K562 (cell line): ENCODE measurements around the gene TSPAN32. TPM values are rescaled to one million over a fixed set of nuclear protein-coding genes. Genes with fewer than 3 reads are reported as not detected.

Experiments used
- ADNP ChIP-seq: fragments of 200-800 bp; sonication (Bioruptor generic); IDR thresholded peaks from 2 replicates; pipeline ENCODE4 v1.6.1; 2016; ENCODE audit warnings: missing genetic modification characterization, missing compliant biosample characterization
- CHD4 ChIP-seq: fragments of 200-600 bp; sonication (generic); IDR thresholded peaks from 3 replicates; pipeline ENCODE4 v1.6.1; 2012; ENCODE audit warnings: low read depth, mild to moderate bottlenecking, mixed read lengths, low read length, inconsistent platforms; ENCODE audit not compliant: insufficient read depth, insufficient replicate concordance, poor library complexity, severe bottlenecking
- KLF1 ChIP-seq: fragments of 450-650 bp; IDR thresholded peaks from 2 replicates; pipeline ENCODE4 v1.6.1; 2016; ENCODE audit warnings: missing genetic modification characterization, missing compliant biosample characterization
- MAZ ChIP-seq, 2 experiments: fragments of 450-650 bp in 1 of 2; sonication (generic) in 1 of 2; formaldehyde crosslinking; IDR thresholded peaks in 1 of 2; conservative IDR thresholded peaks in 1 of 2; 2 replicates each; pipeline versions ENCODE4 v1.4.0 to v1.5.0; 2020; ENCODE audit warnings: mild to moderate bottlenecking in 1 of 2, missing genetic modification reagents in 1 of 2
- NR2C2 ChIP-seq, 2 experiments: fragments of 200-800 bp in 1 of 2; sonication (Bioruptor generic) in 1 of 2; sonication (generic) in 1 of 2; formaldehyde crosslinking in 1 of 2; IDR thresholded peaks; 2 replicates each; pipeline versions ENCODE4 v1.6.1 to v1.8.0; 2016 to 2022; ENCODE audit warnings: mild to moderate bottlenecking in 1 of 2, missing compliant biosample characterization in 1 of 2, missing genetic modification characterization in 1 of 2, missing genetic modification reagents in 1 of 2
- PCBP1 ChIP-seq: fragments of 200-400 bp; formaldehyde crosslinking; IDR thresholded peaks from 2 replicates; pipeline ENCODE4 v1.6.1; 2018; ENCODE audit warnings: mild to moderate bottlenecking, low read depth, low read length; ENCODE audit not compliant: poor library complexity, severe bottlenecking
- RBM17 ChIP-seq: fragments of 200-400 bp; formaldehyde crosslinking; IDR thresholded peaks from 2 replicates; pipeline ENCODE4 v1.6.1; 2017; ENCODE audit warnings: low read depth, mild to moderate bottlenecking, low read length, borderline replicate concordance
- RBM39 ChIP-seq: fragments of 200-400 bp; formaldehyde crosslinking; optimal IDR thresholded peaks from 2 replicates; pipeline ENCODE3; 2018; ENCODE audit warnings: low read depth, low read length
- RFX7 ChIP-seq: fragments of 250-450 bp; sonication (Bioruptor Pico); IDR thresholded peaks from 2 replicates; pipeline ENCODE4 v1.5.1; 2021; ENCODE audit warnings: mild to moderate bottlenecking
- TEAD1 ChIP-seq, 2 experiments: fragments of 450-650 bp in 1 of 2; sonication (generic) in 1 of 2; formaldehyde crosslinking; IDR thresholded peaks; 2 replicates each; pipeline versions ENCODE4 v1.4.0 to v1.8.0; 2020 to 2022; ENCODE audit warnings: mild to moderate bottlenecking in 2 of 2, missing genetic modification reagents in 1 of 2
- ZEB2 ChIP-seq: fragments of 450-650 bp; IDR thresholded peaks from 2 replicates; pipeline ENCODE4 v1.6.1; 2016
- ZNF583 ChIP-seq: fragments of 250-450 bp; sonication (Bioruptor Pico); IDR thresholded peaks from 2 replicates; pipeline ENCODE4 v1.4.0; 2020
- ZNF639 ChIP-seq, 2 experiments: fragments of 200-800 bp in 1 of 2; sonication (Bioruptor generic) in 1 of 2; sonication (generic) in 1 of 2; formaldehyde crosslinking in 1 of 2; IDR thresholded peaks in 1 of 2; conservative IDR thresholded peaks in 1 of 2; 2 replicates each; pipeline versions ENCODE4 v1.5.0 to v1.6.1; 2016 to 2020; ENCODE audit warnings: missing compliant biosample characterization in 1 of 2, missing genetic modification characterization in 1 of 2, missing genetic modification reagents in 1 of 2
- polyA plus RNA-seq, 8 experiments: library from polyadenylated mRNA; depleted of rRNA in 4 of 8; stranded (reverse) in 5 of 8; unstranded in 3 of 8; fragments of >200 nt; fragmentation: Nextera tagmentation in 2 of 8; fragmentation: Illumina TruSeq in 1 of 8; extraction: Ambion mirVana in 2 of 8; extraction: Trizol in 1 of 8; gene quantifications; 2 replicates each; pipeline versions ENCODE4 v1.2.1 to v1.2.3, GENCODE V29; 2011 to 2014; ENCODE audit warnings: inconsistent platforms in 1 of 8, missing spikeins in 1 of 8
- total RNA-seq, 7 experiments: library from RNA; depleted of rRNA in 6 of 7; stranded (reverse); fragments of >200 nt in 6 of 7; fragmentation: Illumina TruSeq in 2 of 7; extraction: Trizol in 2 of 7; gene quantifications; 2 replicates each; pipeline versions ENCODE4 v1.2.1 to v1.2.3, GENCODE V29; 2011 to 2021; ENCODE audit warnings: low replicate concordance in 1 of 7
- TF ChIP-seq, protein P1 (sequence below): fragments of 450-650 bp; IDR thresholded peaks from 2 replicates; pipeline ENCODE4 v1.6.1; 2016; ENCODE audit warnings: mild to moderate bottlenecking
- TF ChIP-seq, protein P2 (sequence below): fragments of 450-650 bp; formaldehyde crosslinking; IDR thresholded peaks from 2 replicates; pipeline ENCODE4 v1.4.0; 2022; ENCODE audit warnings: missing genetic modification characterization
- TF ChIP-seq, protein P3 (sequence below): fragments of 450-650 bp; IDR thresholded peaks from 2 replicates; pipeline ENCODE4 v1.6.1; 2018; ENCODE audit warnings: mild to moderate bottlenecking, low read depth; ENCODE audit not compliant: partially characterized antibody
- TF ChIP-seq, protein P4 (sequence below): fragments of 450-650 bp; formaldehyde crosslinking; IDR thresholded peaks from 2 replicates; pipeline ENCODE4 v1.4.0; 2020; ENCODE audit warnings: mild to moderate bottlenecking, moderate library complexity

Gene TSPAN32
- total and polyA plus RNA-seq, 9 of the 15 experiments (the other 6 are each of a cell fraction or from before 2014, with no cell fraction given) = 0.21 to 7.3 (median 2.6) TPM

DNA sequence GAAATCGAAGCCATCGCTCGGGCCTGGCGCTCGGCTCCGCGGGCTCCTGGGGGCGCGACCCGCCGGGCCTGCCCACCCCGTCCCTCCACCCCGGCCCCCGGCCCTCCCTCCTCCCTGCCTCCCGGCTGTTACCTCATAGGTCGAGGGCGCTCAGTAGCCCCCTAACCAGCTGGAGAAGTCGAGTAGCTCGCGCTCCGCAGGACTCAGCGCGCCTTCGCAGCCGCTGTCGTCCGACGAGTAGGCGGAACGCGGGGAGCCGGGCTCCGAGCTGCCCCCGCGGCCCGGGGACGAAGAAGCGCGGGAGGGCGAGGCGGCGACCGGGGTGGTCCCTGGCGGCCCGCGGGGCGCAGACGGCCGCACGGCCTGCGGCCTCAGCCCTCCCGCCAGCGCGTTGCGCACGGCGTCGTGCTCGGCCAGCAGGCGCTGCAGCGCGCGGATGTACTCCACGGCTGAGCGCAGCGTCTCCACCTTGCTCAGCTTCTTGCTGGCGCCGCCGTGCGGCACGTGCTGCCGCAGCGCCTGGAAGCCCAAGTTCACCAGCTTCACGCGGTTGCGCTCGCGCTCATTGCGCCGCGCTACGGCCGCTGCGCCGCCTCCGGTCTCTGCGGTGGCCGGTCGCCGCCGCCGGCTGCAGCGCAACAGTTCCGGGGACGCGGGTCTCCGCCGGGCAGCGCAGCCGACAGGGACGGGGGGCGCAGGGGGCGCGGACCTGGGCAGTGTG is 32.1 kb upstream of the TSPAN32 start (continued):
- TF ChIP-seq, protein P1, sequence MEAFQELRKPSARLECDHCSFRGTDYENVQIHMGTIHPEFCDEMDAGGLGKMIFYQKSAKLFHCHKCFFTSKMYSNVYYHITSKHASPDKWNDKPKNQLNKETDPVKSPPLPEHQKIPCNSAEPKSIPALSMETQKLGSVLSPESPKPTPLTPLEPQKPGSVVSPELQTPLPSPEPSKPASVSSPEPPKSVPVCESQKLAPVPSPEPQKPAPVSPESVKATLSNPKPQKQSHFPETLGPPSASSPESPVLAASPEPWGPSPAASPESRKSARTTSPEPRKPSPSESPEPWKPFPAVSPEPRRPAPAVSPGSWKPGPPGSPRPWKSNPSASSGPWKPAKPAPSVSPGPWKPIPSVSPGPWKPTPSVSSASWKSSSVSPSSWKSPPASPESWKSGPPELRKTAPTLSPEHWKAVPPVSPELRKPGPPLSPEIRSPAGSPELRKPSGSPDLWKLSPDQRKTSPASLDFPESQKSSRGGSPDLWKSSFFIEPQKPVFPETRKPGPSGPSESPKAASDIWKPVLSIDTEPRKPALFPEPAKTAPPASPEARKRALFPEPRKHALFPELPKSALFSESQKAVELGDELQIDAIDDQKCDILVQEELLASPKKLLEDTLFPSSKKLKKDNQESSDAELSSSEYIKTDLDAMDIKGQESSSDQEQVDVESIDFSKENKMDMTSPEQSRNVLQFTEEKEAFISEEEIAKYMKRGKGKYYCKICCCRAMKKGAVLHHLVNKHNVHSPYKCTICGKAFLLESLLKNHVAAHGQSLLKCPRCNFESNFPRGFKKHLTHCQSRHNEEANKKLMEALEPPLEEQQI = no peak
- no peak for TF ChIP-seq RFX7 (CRISPR knock-in tag)
- no peak for TF ChIP-seq KLF1 (tag)
- TF ChIP-seq ZNF583 (CRISPR knock-in tag) = no peak
- TF ChIP-seq ZNF639 (CRISPR knock-in tag; conservative IDR thresholded peaks at IDR 0.05 in 1 of 2, IDR thresholded peaks at IDR 0.05 in 1 of 2) = no peak
- TF ChIP-seq CHD4 = no peak
- TF ChIP-seq ADNP (tag) = no peak
- peak; percentile 64 for TF ChIP-seq NR2C2 (CRISPR knock-in tag; IDR thresholded peaks at IDR 0.05)
- TF ChIP-seq NR2C2 (tag; IDR thresholded peaks at IDR 0.05) = no peak
- TF ChIP-seq PCBP1 = no peak
- no peak for TF ChIP-seq RBM39
- peak in 1 of 2 experiments; percentile 87; a peak in 1 of 4 replicates for TF ChIP-seq TEAD1 (CRISPR knock-in tag; IDR thresholded peaks at IDR 0.05)
- peak in 1 of 2 experiments; percentile 36; a peak in 1 of 4 replicates for TF ChIP-seq MAZ (CRISPR knock-in tag; conservative IDR thresholded peaks at IDR 0.05 in 1 of 2, IDR thresholded peaks at IDR 0.05 in 1 of 2)
- TF ChIP-seq ZEB2 = no peak
- TF ChIP-seq, protein P2, sequence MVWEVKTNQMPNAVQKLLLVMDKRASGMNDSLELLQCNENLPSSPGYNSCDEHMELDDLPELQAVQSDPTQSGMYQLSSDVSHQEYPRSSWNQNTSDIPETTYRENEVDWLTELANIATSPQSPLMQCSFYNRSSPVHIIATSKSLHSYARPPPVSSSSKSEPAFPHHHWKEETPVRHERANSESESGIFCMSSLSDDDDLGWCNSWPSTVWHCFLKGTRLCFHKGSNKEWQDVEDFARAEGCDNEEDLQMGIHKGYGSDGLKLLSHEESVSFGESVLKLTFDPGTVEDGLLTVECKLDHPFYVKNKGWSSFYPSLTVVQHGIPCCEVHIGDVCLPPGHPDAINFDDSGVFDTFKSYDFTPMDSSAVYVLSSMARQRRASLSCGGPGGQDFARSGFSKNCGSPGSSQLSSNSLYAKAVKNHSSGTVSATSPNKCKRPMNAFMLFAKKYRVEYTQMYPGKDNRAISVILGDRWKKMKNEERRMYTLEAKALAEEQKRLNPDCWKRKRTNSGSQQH (CRISPR knock-in tag) = no peak
- TF ChIP-seq, protein P3, sequence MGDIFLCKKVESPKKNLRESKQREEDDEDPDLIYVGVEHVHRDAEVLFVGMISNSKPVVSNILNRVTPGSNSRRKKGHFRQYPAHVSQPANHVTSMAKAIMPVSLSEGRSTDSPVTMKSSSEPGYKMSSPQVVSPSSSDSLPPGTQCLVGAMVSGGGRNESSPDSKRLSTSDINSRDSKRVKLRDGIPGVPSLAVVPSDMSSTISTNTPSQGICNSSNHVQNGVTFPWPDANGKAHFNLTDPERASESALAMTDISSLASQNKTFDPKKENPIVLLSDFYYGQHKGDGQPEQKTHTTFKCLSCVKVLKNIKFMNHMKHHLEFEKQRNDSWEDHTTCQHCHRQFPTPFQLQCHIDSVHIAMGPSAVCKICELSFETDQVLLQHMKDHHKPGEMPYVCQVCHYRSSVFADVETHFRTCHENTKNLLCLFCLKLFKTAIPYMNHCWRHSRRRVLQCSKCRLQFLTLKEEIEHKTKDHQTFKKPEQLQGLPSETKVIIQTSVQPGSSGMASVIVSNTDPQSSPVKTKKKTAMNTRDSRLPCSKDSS = no peak
- TF ChIP-seq, protein P4, sequence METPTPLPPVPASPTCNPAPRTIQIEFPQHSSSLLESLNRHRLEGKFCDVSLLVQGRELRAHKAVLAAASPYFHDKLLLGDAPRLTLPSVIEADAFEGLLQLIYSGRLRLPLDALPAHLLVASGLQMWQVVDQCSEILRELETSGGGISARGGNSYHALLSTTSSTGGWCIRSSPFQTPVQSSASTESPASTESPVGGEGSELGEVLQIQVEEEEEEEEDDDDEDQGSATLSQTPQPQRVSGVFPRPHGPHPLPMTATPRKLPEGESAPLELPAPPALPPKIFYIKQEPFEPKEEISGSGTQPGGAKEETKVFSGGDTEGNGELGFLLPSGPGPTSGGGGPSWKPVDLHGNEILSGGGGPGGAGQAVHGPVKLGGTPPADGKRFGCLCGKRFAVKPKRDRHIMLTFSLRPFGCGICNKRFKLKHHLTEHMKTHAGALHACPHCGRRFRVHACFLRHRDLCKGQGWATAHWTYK (CRISPR knock-in tag) = no peak
- no peak for TF ChIP-seq RBM17
